ENCODE data around the gene NBEA.
"Not testable (repeated sequence)": the region's sequence is repeated elsewhere in the genome, so short reads cannot be mapped to it uniquely, and the experiment has no call there.

NBEA gene

GRCh38 chr13:34941835-34942731, at the start of gene NBEA:
Gene NBEA (plus strand): TSS chr13:34942270. CDS start chr13:34942821, 551 bp downstream.
- peak; percentile 31 to 67 (median 58) for DNase-seq (ENCODE audit: low read depth in 4 of 4, low spot score in 1 of 4)

GRCh38 chr13:34894756-34895155, 47.3 kb upstream of the NBEA start:
- DNase-seq (ENCODE audit: low read depth in 4 of 4, low spot score in 1 of 4) = no peak

GRCh38 chr13:34897220-34897619, 44.9 kb upstream of the NBEA start:
- DNase-seq (ENCODE audit: low read depth in 4 of 4, low spot score in 1 of 4) = no peak

GRCh38 chr13:34899888-34900287, 42.2 kb upstream of the NBEA start:
- no peak for DNase-seq (ENCODE audit: low read depth in 4 of 4, low spot score in 1 of 4)

- DNase-seq (ENCODE audit: low read depth in 4 of 4, low spot score in 1 of 4) = no peak
These were observed 41.8 kb upstream of the NBEA start for GRCh38 chr13:34900288-34900739.

- DNase-seq (ENCODE audit: low read depth in 4 of 4, low spot score in 1 of 4) = no peak
These were observed 40.5 kb upstream of the NBEA start for GRCh38 chr13:34901572-34901971.

GRCh38 chr13:34911159-34911558, 30.9 kb upstream of the NBEA start:
- DNase-seq (ENCODE audit: low read depth in 4 of 4, low spot score in 1 of 4) = no peak

- DNase-seq (ENCODE audit: low read depth in 4 of 4, low spot score in 1 of 4) = no peak
These were observed 29.0 kb upstream of the NBEA start for GRCh38 chr13:34913040-34913439.

GRCh38 chr13:34914416-34914815, 27.7 kb upstream of the NBEA start:
- DNase-seq (ENCODE audit: low read depth in 4 of 4, low spot score in 1 of 4) = no peak

GRCh38 chr13:34926508-34926907, 15.6 kb upstream of the NBEA start:
- DNase-seq (ENCODE audit: low read depth in 4 of 4, low spot score in 1 of 4) = no peak

- DNase-seq (ENCODE audit: low read depth in 4 of 4, low spot score in 1 of 4) = not testable (repeated sequence)
These were observed 13.4 kb upstream of the NBEA start for GRCh38 chr13:34928676-34929075.

GRCh38 chr13:34931572-34931971, 10.5 kb upstream of the NBEA start:
- DNase-seq (ENCODE audit: low read depth in 4 of 4, low spot score in 1 of 4) = no peak

- DNase-seq (ENCODE audit: low read depth in 4 of 4, low spot score in 1 of 4) = no peak
These were observed 8.7 kb upstream of the NBEA start for GRCh38 chr13:34933349-34933748.

- no peak for DNase-seq (ENCODE audit: low read depth in 4 of 4, low spot score in 1 of 4)
These were observed 8.3 kb upstream of the NBEA start for GRCh38 chr13:34933786-34934185.

GRCh38 chr13:34935841-34936240, 6.2 kb upstream of the NBEA start:
- DNase-seq (ENCODE audit: low read depth in 4 of 4, low spot score in 1 of 4) = no peak

GRCh38 chr13:34939771-34940170, 2.3 kb upstream of the NBEA start:
- DNase-seq (ENCODE audit: low read depth in 4 of 4, low spot score in 1 of 4) = no peak

- DNase-seq (ENCODE audit: low read depth in 4 of 4, low spot score in 1 of 4) = no peak
These were observed 635 bp upstream of the NBEA start for GRCh38 chr13:34941436-34941834.

GRCh38 chr13:34942732-34943435, 814 bp downstream of the NBEA start:
- DNase-seq (ENCODE audit: low read depth in 4 of 4, low spot score in 1 of 4) = peak in 1 of 4 experiments; percentile 2

GRCh38 chr13:34943436-34944273, 1.6 kb downstream of the NBEA start:
- no peak for DNase-seq (ENCODE audit: low read depth in 4 of 4, low spot score in 1 of 4)

GRCh38 chr13:34944274-34944634, 2.2 kb downstream of the NBEA start:
- no peak for DNase-seq (ENCODE audit: low read depth in 4 of 4, low spot score in 1 of 4)

GRCh38 chr13:34944751-34945150, 2.7 kb downstream of the NBEA start:
- no peak for DNase-seq (ENCODE audit: low read depth in 4 of 4, low spot score in 1 of 4)

All from stimulated activated CD4-positive, alpha-beta T cell treated with anti-CD3 and anti-CD28 coated beads, Interleukin-1b, Interleukin-23, amount 100 ng/mL, for 24 hours (primary cell).